Mucosa of stomach (tissue), 1 donor: ENCODE results near the gene PALLD.

ENCODE experiments used
- H3K27me3 ChIP-seq: one replicate; pipeline ENCODE4 v1.7.0; 2013; ENCODE audit warnings: mild to moderate bottlenecking, low read length; ENCODE audit not compliant: control insufficient read depth, insufficient read depth
- H3K36me3 ChIP-seq: one replicate; pipeline ENCODE4 v1.7.0; 2013; ENCODE audit warnings: low read length; ENCODE audit not compliant: control insufficient read depth, insufficient read depth
- H3K4me1 ChIP-seq: one replicate; pipeline ENCODE4 v1.7.0; 2013; ENCODE audit warnings: mild to moderate bottlenecking, low read length; ENCODE audit not compliant: control insufficient read depth, insufficient read depth
- H3K4me3 ChIP-seq: one replicate; pipeline ENCODE4 v1.7.0; 2013; ENCODE audit warnings: low read length
- H3K9ac ChIP-seq: one replicate; pipeline ENCODE4 v1.7.0; 2013; ENCODE audit warnings: mild to moderate bottlenecking, low read length, moderate library complexity
- H3K9me3 ChIP-seq: one replicate; pipeline ENCODE4 v1.7.0; 2013; ENCODE audit warnings: mild to moderate bottlenecking, low read length, moderate library complexity; ENCODE audit not compliant: control insufficient read depth
- donor health status: Pancreatic carcinoma.

The PALLD gene

DNA sequence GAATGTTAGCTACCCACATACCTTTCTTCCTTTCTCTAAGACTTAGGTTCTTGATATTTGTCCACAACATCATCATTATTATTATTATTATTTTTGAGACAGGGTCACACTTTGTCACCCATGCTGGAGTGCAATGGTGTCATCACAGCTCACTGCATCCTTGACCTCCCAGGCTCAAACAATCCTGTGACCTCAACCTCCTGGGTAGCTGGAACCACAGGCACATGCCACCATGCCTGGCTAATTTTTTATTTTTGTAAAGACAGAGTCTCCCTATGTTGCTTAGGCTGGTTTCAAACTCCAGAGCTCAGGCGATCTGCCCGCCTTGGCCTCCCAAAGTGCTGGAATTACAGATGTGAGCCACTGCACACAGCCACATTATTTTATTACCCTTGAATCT, 394.2 kb downstream of the PALLD start:
- no peaks in the 10 kb centered on the region for H3K4me1 ChIP-seq
- H3K27me3 ChIP-seq, result no peaks in the 10 kb centered on the region
- peaks cover 9% of the 10 kb centered on the region for H3K36me3 ChIP-seq
- H3K4me3 ChIP-seq, result no peak overlapping the region
- H3K9me3 ChIP-seq, result no peaks in the 10 kb centered on the region
- H3K9ac ChIP-seq, result no peak overlapping the region

DNA sequence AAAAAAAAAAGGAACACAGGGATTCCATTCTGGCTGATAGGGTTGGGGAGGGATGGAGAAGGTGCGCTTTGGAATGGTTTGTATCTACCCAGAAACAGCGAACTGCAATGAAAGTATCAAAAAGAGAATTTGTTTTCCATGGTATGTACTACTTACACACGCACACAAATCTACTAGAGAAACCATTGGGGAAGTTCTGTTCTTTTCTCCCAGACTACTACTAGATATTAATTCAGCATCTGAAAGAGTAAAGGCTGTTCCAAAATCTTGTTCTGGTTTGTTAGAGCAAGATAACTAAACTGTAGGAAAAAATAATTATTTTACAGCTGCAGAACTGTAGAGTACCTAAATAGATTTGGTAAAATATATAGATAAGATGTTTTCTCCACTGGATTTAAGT, 394.8 kb downstream of the PALLD start:
- Histone ChIP-seq H3K9me3 (no peaks in the 10 kb centered on the region), H3K36me3 (peaks cover 9% of the 10 kb centered on the region), H3K4me3 (no peak overlapping the region), H3K4me1 (no peaks in the 10 kb centered on the region), H3K27me3 (no peaks in the 10 kb centered on the region), H3K9ac (no peak overlapping the region)

DNA sequence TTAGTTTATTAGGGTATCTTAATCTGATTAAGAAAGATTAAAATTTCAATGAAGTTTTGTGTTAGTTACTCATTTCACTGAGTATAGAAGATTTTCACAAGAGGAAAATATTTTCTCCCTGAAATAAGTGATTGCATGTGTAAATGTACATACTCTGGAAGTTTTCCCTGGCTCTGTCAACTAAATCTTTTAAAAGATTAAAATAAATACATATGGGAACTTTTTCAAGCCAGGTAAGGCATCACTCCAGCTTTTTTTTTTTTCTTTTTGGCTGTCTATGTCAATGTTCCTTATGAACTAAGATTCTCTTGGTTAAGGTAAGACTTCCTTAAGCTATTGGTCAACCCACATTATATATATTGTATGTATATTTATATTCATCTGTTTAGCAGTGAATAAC, 395.6 kb downstream of the PALLD start:
- peaks cover 9% of the 10 kb centered on the region for H3K36me3 ChIP-seq
- no peak overlapping the region for H3K9ac ChIP-seq
- H3K9me3 ChIP-seq, result no peaks in the 10 kb centered on the region
- H3K27me3 ChIP-seq, result no peaks in the 10 kb centered on the region
- H3K4me1 ChIP-seq, result no peaks in the 10 kb centered on the region
- no peak overlapping the region for H3K4me3 ChIP-seq

DNA sequence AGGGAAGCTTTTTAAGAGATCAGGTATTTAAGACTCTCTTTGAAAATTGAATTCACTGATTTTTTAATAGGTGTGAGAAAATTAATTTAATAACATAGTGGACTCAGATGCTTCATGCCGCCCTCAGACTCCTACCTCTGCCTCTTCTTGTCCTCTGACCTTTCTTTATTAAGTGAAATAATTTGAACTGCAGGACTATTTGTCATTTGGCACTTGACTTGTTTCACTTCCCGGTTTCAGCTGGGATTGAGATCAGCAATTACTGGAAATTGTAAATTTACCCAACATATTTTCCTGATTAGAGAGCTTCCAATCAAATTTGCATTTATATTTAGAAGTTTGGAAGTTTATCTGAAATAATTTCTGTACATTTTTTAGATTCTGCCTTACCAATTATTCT, 396.4 kb downstream of the PALLD start:
- H3K9me3 ChIP-seq, result no peaks in the 10 kb centered on the region
- no peaks in the 10 kb centered on the region for H3K4me1 ChIP-seq
- no peak overlapping the region for H3K9ac ChIP-seq
- peaks cover 9% of the 10 kb centered on the region for H3K36me3 ChIP-seq
- no peaks in the 10 kb centered on the region for H3K27me3 ChIP-seq
- no peak overlapping the region for H3K4me3 ChIP-seq

DNA sequence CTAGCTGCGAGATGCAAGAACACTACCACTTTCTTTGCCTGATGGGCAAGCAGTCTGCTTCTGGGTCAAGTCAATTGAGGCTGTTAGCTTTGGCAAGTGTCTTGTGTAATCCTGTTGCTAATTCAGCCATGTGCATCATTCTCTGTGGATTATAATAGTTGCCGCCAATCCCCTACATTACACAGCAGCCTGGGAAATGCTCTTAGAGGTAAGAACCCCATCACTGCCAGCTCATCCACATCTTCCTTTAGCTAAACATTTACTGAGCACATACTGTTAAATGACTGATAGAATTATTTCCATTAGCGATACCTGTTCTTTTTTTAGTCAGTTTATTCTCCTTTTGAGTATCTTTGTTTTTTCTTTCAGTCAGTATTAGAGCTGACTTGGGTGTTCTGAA, 397.0 kb downstream of the PALLD start:
- H3K27me3 ChIP-seq, result no peaks in the 10 kb centered on the region
- H3K36me3 ChIP-seq, result peaks cover 9% of the 10 kb centered on the region
- H3K9me3 ChIP-seq, result no peaks in the 10 kb centered on the region
- H3K9ac ChIP-seq, result no peak overlapping the region
- no peak overlapping the region for H3K4me3 ChIP-seq
- H3K4me1 ChIP-seq, result no peaks in the 10 kb centered on the region

DNA sequence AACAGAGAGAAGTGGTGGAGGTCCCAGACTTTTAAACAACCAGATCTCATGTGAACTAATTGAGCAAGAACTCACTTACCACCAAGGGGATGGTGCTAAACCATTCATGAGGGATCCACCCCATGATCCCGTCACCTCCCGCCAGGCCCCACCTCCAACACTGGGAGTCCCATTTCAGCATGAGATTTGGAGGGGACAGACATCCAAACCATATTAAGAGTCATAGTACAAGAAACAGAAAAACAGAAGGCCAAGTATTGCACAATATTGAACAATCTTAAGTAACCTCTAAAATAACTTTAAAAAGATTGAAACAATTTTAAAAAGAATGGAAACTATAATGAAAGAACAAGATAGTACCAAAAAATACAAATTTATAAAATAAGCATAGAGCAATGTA, 403.2 kb downstream of the PALLD start:
- Histone ChIP-seq H3K9me3 (no peaks in the 10 kb centered on the region), H3K4me1 (no peaks in the 10 kb centered on the region), H3K9ac (no peak overlapping the region), H3K36me3 (no peaks in the 10 kb centered on the region), H3K27me3 (no peaks in the 10 kb centered on the region), H3K4me3 (no peak overlapping the region)

DNA sequence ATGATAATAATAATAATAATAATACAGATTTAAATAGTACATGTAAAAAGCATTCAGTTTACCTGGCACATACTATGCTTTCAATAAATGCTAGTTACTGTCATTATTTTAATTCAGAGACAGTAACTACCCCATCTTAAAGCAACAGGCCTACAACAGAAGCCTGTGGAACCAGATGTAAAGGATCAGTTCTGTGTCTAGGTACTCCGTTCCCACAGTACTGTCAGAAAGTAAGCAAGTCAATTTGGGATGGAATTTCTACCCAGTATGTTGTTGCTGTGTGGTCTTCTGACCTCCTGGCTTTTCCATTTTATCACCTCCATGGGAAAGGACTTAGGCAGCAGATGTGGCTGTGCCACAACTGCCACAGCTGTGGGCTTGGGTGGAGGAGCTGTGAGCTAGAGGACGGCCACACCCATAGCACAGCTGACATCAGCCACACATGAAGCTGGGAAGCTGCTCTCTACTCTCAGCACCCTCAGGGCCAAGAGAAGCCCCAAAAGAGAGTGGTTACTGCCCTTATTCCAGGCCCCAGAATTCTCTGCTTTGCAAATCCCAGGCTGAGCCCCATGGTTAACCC, 410.4 kb downstream of the PALLD start:
- Histone ChIP-seq H3K27me3 (no peaks in the 10 kb centered on the region), H3K9ac (no peak overlapping the region), H3K4me3 (no peak overlapping the region), H3K9me3 (no peaks in the 10 kb centered on the region), H3K36me3 (no peaks in the 10 kb centered on the region), H3K4me1 (peaks cover 11% of the 10 kb centered on the region)

DNA sequence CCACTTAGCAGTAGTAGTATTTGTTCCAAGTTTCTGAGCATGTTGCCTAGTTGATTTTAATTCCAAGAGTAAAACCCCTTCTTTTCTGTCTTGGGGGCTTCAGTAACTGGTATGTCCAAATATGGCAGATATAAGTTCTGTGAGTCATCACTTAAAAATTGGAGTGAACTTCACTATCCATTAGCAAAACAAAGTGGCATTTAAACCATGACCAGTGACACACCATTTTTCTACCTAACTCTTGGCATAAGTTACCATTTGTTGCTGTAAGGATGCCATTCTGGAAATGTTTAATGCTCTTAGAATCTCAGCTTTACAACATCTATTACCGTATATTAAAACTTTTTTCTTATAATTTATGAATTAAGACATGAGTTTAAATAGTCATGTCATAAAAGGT, 411.2 kb downstream of the PALLD start:
- no peak overlapping the region for H3K4me3 ChIP-seq
- H3K9ac ChIP-seq, result no peak overlapping the region
- no peaks in the 10 kb centered on the region for H3K36me3 ChIP-seq
- H3K27me3 ChIP-seq, result no peaks in the 10 kb centered on the region
- H3K4me1 ChIP-seq, result peaks cover 11% of the 10 kb centered on the region
- no peaks in the 10 kb centered on the region for H3K9me3 ChIP-seq

DNA sequence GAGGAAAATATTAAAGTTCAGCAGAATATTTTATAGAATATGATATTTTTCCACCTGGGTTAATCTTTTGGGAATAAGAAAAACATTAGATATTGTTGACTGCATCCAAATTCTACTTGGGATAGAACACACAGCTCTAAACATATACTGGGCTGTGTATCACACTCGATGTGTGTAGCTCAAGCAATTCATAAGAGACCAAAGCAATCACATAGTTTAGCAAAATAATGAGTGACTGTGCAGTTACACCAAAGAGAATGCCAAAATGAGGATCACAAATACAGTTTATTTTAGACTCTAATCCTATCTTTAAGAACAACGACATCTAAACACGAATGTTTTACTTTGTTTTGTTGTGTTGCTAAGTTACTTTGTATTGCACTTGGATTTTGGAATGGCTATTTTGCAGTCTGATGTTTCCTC, 412.0 kb downstream of the PALLD start:
- H3K9me3 ChIP-seq, result no peaks in the 10 kb centered on the region
- H3K27me3 ChIP-seq, result no peaks in the 10 kb centered on the region
- no peak overlapping the region for H3K9ac ChIP-seq
- peaks cover 11% of the 10 kb centered on the region for H3K4me1 ChIP-seq
- no peaks in the 10 kb centered on the region for H3K36me3 ChIP-seq
- no peak overlapping the region for H3K4me3 ChIP-seq

DNA sequence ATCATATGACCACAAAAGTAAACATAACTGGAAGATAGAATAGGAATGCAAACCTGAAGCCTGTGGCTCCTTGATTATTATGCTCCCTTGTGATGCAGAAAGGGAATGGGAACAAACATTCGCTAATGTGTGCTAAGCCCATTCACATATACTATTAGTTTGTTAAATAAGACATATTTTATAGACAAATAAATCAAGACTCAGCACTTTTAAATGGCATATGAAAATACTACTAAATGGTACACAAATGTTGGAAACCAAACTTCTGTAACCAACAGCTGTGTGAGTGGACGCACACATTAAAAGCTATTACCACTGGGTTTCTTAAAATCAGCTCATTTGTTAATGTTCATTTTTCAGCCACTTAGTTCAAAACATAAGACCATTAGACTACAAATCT, 417.2 kb downstream of the PALLD start:
- Histone ChIP-seq H3K9me3 (no peaks in the 10 kb centered on the region), H3K4me3 (no peak overlapping the region), H3K4me1 (peaks cover under 1% of the 10 kb centered on the region), H3K9ac (no peak overlapping the region), H3K27me3 (no peaks in the 10 kb centered on the region), H3K36me3 (peaks cover 5% of the 10 kb centered on the region)

DNA sequence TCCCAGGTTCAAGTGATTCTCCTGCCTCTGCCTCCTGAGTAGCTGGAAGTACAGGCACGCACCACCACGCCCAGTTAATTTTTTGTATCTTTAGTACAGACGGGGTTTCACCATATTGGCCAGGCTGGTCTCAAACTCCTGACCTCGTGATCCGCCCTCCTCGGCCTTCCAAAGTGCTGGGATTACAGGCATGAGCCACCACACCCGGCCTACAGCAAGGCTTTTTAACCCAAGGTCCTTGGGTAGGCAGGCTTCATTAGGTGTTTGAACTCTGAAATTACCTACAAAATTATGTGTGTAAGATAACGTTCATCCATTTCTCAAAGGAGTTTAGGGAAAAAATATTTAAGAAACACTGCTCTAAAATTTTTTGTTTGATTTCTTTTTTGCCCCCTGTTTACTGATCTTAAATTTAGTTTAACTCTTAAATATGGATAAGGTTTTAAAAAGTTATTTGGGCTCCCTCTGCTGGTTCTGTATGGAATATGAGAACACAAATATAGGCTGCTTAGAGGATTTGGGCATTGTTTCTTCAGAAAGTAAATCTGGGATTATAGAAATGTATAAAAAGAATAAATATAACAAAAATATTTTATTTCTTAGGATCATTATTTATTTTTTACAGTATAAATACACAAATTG, 420.4 kb downstream of the PALLD start:
- H3K4me1 ChIP-seq, result no peaks in the 10 kb centered on the region
- no peaks in the 10 kb centered on the region for H3K27me3 ChIP-seq
- peaks cover 12% of the 10 kb centered on the region for H3K36me3 ChIP-seq

DNA sequence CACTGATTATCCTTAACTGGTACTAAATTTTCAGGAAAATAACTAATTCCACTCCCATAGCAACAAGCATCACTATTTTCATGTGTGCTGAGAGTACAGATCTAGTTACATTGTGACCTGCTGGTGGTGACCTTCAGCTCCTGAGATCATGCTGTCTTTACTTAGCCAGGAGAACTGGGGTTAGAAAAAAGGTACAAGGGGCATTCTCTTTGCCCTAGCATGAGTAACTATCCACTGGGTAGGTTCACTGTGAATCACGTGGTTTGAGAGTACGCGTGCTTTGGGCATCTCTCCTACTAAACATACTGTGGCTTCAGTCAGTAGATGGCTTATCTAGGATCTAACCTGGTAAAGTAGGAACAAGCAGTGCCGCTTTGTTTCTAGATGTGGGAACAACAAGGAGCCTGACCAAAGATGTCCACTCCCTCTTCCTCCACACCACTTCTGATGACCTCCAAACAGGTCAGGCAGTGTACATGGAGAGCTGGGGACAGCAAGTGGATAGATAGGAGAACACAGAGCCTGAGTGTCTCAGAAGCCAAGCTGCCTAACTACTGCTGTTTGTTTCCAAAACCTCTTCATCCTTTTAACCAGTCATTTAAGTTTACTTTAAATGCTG, 423.0 kb downstream of the PALLD start:
- no peaks in the 10 kb centered on the region for H3K4me1 ChIP-seq
- no peaks in the 10 kb centered on the region for H3K9me3 ChIP-seq
- no peak overlapping the region for H3K4me3 ChIP-seq
- no peak overlapping the region for H3K9ac ChIP-seq
- peaks cover 10% of the 10 kb centered on the region for H3K36me3 ChIP-seq
- no peaks in the 10 kb centered on the region for H3K27me3 ChIP-seq

More for the DNA sequence above, 420.4 kb downstream of the PALLD start:
- no peak overlapping the region for H3K4me3 ChIP-seq
- no peak overlapping the region for H3K9ac ChIP-seq
- H3K9me3 ChIP-seq, result no peaks in the 10 kb centered on the region
